ENCODE data around the gene TWF2. TPM values are rescaled to one million over a fixed set of nuclear protein-coding genes. Genes with fewer than 3 reads are reported as not detected.
A peak's percentile ranks its signal among the peaks of the same experiment; 100 is the strongest.

TWF2 gene
- polyA plus RNA-seq, 3 donors: 141 to 199 (median 176) TPM

- Mint-ChIP-seq H3K27me3 (ENCODE audit: low read depth in 3 of 3) (no peaks in the 10 kb centered on the region), H3K9me3 (peaks cover 0 to 2% (median 0%) of the 10 kb centered on the region in 7 donors), H3K27ac (peak overlapping the region; percentile 91 to 95 (median 92)), H3K4me3 (peak overlapping the region; percentile 90 to 97), H3K36me3 (peaks cover 30% of the 10 kb centered on the region in 2 donors), H3K4me1 (peaks cover 61% of the 10 kb centered on the region)
- H2AFZ ChIP-seq (ENCODE audit: insufficient read depth, low read depth, low read length, poor library complexity, severe bottlenecking): peak overlapping the region; percentile 95
- H3K9me3 ChIP-seq (replicated peaks in 1 of 2; ENCODE audit: control insufficient read depth in 1 of 2, insufficient read depth in 1 of 2, low read length in 2 of 2): no peaks in the 10 kb centered on the region
- intact Hi-C loops (cut with micrococcal nuclease): no loop called here
- H3K4me2 ChIP-seq (replicated peaks; ENCODE audit: extremely low read depth, low read length, poor library complexity, severe bottlenecking): peak overlapping the region; percentile 97
- H3K9ac ChIP-seq (ENCODE audit: insufficient read depth, low read length, poor library complexity, severe bottlenecking): peak overlapping the region; percentile 83
- 11% methylated on average over 8 of the region's 11 CpGs for WGBS (ENCODE audit: insufficient coverage)
- peak in 1 of 3 donors; percentile 29 for DNase-seq
- peaks cover 52 to 77% of the 10 kb centered on the region in 2 donors for H3K4me1 ChIP-seq (ENCODE audit: control insufficient read depth in 1 of 2, insufficient read depth in 2 of 2, low read length in 2 of 2)
- peaks cover 52% of the 10 kb centered on the region for H4K20me1 ChIP-seq (ENCODE audit: insufficient read depth, low read length)
- H3K27ac ChIP-seq (ENCODE audit: low read depth in 1 of 2, low read length in 2 of 2): peak overlapping the region; percentile 79 to 91
- H3K79me2 ChIP-seq (ENCODE audit: insufficient read depth, low read length): peaks cover 81% of the 10 kb centered on the region
- H3K4me3 ChIP-seq (replicated peaks in 1 of 3; ENCODE audit: low read depth in 2 of 3, low read length in 3 of 3): peak overlapping the region; percentile 88 to 100 (median 93)
- TF ChIP-seq, protein P1, sequence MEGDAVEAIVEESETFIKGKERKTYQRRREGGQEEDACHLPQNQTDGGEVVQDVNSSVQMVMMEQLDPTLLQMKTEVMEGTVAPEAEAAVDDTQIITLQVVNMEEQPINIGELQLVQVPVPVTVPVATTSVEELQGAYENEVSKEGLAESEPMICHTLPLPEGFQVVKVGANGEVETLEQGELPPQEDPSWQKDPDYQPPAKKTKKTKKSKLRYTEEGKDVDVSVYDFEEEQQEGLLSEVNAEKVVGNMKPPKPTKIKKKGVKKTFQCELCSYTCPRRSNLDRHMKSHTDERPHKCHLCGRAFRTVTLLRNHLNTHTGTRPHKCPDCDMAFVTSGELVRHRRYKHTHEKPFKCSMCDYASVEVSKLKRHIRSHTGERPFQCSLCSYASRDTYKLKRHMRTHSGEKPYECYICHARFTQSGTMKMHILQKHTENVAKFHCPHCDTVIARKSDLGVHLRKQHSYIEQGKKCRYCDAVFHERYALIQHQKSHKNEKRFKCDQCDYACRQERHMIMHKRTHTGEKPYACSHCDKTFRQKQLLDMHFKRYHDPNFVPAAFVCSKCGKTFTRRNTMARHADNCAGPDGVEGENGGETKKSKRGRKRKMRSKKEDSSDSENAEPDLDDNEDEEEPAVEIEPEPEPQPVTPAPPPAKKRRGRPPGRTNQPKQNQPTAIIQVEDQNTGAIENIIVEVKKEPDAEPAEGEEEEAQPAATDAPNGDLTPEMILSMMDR (IDR thresholded peaks at IDR 0.05): no peak
- H3K27me3 ChIP-seq (ENCODE audit: control insufficient read depth in 2 of 2, insufficient read depth in 2 of 2, low read length in 2 of 2): no peaks in the 10 kb centered on the region
- H3K36me3 ChIP-seq (replicated peaks in 1 of 2; ENCODE audit: control insufficient read depth in 1 of 2, insufficient read depth in 2 of 2, low read length in 2 of 2): peaks cover 21 to 27% of the 10 kb centered on the region in 2 donors
These were observed 681 bp downstream of the TWF2 start for GRCh38 chr3:52238193-52238760.

GRCh38 chr3:52237657-52238172, 1.2 kb downstream of the TWF2 start:
- H3K4me1 ChIP-seq (ENCODE audit: control insufficient read depth in 1 of 2, insufficient read depth in 2 of 2, low read length in 2 of 2): peaks cover 49 to 77% of the 10 kb centered on the region in 2 donors
- peaks cover 56% of the 10 kb centered on the region for H3K4me1 Mint-ChIP-seq
- no peaks in the 10 kb centered on the region for H3K9me3 ChIP-seq (replicated peaks in 1 of 2; ENCODE audit: control insufficient read depth in 1 of 2, insufficient read depth in 1 of 2, low read length in 2 of 2)
- H3K27me3 Mint-ChIP-seq (ENCODE audit: low read depth in 3 of 3): no peaks in the 10 kb centered on the region
- H2AFZ ChIP-seq (ENCODE audit: insufficient read depth, low read depth, low read length, poor library complexity, severe bottlenecking): peak overlapping the region; percentile 38
- peak overlapping the region; percentile 91 to 95 (median 92) for H3K27ac Mint-ChIP-seq
- no peaks in the 10 kb centered on the region for H3K27me3 ChIP-seq (ENCODE audit: control insufficient read depth in 2 of 2, insufficient read depth in 2 of 2, low read length in 2 of 2)
- H3K4me3 Mint-ChIP-seq: peak overlapping the region; percentile 90 to 97
- H3K4me2 ChIP-seq (replicated peaks; ENCODE audit: extremely low read depth, low read length, poor library complexity, severe bottlenecking): peak overlapping the region; percentile 97
- TF ChIP-seq, protein P1 (IDR thresholded peaks at IDR 0.05): no peak
- H3K27ac ChIP-seq (ENCODE audit: low read depth in 1 of 2, low read length in 2 of 2): peak overlapping the region; percentile 79 to 91
- peaks cover 33 to 35% of the 10 kb centered on the region in 2 donors for H3K36me3 Mint-ChIP-seq
- peaks cover 25 to 33% of the 10 kb centered on the region in 2 donors for H3K36me3 ChIP-seq (replicated peaks in 1 of 2; ENCODE audit: control insufficient read depth in 1 of 2, insufficient read depth in 2 of 2, low read length in 2 of 2)
- H3K4me3 ChIP-seq (replicated peaks in 1 of 3; ENCODE audit: low read depth in 2 of 3, low read length in 3 of 3): peak overlapping the region; percentile 88 to 100 (median 93)
- peak; percentile 78 to 91 (median 89) for DNase-seq
- 0% methylated on average over 7 of the region's 8 CpGs for WGBS (ENCODE audit: insufficient coverage)
- H3K79me2 ChIP-seq (ENCODE audit: insufficient read depth, low read length): peaks cover 87% of the 10 kb centered on the region
- H4K20me1 ChIP-seq (ENCODE audit: insufficient read depth, low read length): peaks cover 58% of the 10 kb centered on the region
- peak overlapping the region; percentile 83 for H3K9ac ChIP-seq (ENCODE audit: insufficient read depth, low read length, poor library complexity, severe bottlenecking)
- peaks cover 0 to 1% (median 0%) of the 10 kb centered on the region in 7 donors for H3K9me3 Mint-ChIP-seq
- intact Hi-C loops (cut with micrococcal nuclease): no loop called here

Measured in CD14-positive monocyte (primary cell).